HG02759 (cell line): Measurements from ENCODE around the gene IPO8.

Source experiments
- ATAC-seq: cut with Tn5 transposase; IDR thresholded peaks from one replicate; pipeline ENCODE4 v1.9.1; 2021; ENCODE audit warnings: mild to moderate bottlenecking, moderate library complexity; ENCODE audit not compliant: unreplicated experiment

Gene IPO8

DNA sequence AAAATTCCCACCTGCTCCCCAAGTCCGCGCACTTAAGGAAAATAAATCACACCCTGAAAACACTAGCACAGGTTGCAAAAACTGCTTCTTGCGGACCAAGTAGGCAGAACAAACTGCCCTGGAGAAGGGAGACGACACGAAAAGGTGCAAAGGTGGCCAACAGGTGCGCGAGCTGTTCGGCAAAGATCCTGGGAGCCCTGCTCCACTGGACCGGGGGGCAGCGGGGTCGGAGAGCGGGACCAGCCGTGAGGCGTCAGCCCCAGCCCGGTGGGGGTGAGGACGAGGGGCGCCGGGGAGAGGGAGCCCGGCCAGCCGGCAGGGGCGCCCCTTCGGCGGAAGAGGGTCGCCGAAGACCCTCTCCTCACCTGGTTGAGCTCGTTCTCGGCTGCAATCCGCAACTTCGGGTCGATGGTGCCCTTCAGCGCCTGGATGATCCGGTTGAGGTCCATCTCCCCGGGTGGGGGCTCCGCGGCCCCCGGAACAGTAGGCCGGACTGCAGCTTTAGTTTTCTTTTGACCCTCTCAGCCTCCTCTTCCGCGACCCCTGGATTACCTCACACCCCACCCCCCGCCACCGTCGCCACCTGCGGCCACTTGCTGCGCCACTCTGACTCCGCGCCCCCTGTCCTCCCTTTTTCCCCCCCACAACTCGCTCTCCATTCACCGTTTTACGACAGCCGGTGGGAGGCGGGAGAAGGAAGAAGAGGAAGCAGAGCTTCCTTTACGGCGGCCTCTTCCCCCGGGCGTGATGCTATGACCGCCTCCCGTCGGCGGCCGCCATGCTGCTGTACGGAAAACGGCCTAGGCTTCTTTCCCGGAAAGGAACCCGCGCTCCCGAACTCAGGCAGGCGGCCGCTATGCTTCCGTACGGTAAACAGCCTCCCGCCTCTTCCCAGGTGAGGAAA lies at the start of gene IPO8:
TSS of gene IPO8 (minus strand) at position 671 of the 904 bp plus-strand sequence. CDS start at position 449, 222 bp downstream.
- ATAC-seq, result peak; percentile 83

DNA sequence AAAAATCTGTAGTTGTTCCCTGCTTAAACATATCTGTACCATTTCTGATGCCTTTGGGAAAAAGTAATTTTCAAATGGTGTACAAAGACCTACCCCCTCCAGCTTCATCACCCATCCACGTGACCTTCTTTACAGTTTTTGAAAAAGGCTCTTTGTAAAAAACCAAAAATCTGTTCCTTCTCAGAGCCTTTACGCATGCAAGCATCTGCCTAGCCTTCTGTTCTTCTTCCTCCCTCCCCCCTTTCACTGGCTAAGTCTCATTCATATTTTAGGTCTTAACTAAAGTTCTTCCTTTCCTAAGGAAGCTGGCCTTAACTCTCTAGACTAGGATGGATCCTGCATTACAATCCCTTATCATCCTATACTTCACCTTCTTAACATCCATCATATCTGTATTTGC lies 48.7 kb upstream of the IPO8 start:
- no peak for ATAC-seq

DNA sequence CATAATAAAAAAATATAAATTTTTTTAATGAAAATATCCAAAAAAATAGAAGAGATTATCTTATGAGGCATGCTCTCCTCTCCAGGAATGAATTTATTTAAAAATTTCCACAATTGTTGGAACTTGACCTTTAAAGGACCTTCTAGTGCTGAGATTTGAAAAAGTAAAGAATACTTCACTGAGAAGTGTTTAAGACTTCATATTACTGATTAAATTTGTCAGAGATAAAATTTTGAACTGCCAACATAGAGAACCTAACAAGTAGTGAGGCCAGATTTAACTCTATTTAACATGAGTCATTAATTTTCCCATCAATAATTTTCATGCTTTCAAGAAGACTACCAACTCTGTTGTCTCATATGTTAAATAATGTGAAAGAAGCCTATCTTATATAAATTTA lies 44.6 kb upstream of the IPO8 start:
- no peak for ATAC-seq

DNA sequence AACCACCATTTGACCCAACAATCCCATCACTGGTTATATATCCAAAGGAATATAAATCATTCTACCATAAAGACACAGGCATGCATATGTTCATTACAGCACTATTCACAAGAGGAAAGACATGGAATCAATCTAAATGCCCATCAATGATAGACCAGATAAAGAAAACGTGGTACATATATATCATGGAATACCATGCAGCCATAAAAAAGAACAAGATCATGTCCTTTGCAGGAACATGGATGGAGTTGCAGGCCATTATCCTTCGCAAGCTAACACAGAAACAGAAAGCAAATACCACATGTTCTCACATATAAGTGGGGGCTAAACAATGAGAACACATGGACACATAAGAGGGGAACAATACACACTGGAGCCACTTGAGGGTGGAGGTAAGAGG lies 43.4 kb upstream of the IPO8 start:
- no peak for ATAC-seq

DNA sequence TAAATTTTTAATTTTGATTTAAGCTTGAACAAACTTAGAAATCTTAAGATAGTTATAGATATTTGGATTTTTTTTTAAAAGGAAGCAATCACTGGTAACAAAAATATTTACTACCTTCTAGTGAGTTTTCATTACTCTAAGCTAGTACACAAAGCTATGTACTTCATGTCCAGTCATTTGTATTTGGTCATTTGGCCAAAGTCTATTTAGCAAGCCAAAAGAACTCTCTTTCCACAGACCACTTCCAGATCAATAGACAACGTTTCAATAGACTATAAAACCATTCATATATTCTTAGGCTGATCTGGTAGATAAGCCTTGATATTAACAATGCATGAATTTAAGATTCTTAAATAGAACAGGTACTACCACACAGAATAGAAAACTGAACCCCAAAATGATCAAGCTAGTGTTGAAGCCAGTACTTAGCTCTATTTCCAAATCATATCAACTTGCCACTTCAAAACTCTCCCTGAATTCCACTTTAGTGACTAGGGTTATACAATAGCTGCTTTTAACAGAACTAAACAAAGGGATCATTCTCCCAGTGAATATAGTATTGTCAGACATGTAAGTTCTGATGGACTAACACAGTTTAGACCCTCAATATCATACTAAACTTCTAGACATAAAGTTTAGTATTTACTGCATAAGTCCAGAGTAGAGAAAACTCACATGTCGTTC lies 37.4 kb upstream of the IPO8 start:
- ATAC-seq, result no peak

DNA sequence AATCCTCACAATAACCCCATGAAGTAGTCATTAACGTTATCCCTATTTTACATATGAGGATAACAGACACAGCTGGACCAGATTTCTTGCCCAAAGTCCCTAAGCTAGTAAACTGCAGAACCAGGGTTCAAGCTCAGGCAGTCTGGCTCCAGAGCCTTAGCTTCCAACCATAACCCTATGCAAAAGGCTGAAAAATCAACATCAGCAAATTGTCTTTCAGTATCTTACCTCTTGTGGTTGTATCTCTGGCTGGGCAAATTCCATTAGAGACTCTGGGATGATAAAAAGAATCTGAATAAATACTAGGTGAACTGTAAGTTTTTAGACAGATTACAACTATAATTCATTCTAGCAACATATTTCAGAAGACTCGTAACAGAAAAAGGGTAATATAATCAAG lies 34.3 kb upstream of the IPO8 start:
- no peak for ATAC-seq

DNA sequence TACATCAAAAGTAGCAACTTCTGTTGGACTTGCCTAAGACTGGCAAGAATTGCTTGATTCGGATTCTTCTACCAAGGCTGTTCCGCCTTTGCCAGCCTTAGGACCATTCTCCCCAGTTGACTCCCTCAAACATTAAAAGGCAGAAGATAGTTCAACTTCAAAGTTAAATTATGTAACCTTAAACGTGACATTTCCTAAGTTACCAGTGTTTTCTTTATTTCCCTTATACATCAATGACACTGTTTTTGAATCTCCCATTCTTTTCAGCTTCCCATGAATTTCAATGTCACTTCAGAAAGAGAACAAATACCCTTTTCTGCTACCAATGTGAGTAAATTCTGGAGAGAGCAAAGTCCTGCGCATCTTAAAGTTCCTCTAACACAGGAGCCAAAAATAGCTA lies 33.9 kb upstream of the IPO8 start:
- no peak for ATAC-seq

DNA sequence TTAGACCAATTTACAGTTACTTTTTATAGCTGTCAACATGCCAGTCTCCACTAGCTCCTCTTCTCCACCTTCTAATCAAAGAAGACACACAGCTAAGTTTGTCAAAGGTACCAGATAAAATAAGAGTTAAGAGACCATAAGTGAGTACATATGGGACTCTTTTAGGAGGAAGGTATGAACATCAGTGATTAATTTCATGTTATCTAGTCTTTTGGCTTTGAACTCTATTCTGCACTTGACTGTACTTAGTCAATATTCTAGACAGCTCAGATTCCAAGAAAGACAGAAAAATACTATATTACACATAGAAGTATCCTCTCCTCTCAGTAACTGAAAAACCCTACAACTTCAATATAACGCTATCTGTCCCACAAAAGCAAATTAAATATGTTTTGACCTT lies 31.0 kb upstream of the IPO8 start:
- no peak for ATAC-seq

DNA sequence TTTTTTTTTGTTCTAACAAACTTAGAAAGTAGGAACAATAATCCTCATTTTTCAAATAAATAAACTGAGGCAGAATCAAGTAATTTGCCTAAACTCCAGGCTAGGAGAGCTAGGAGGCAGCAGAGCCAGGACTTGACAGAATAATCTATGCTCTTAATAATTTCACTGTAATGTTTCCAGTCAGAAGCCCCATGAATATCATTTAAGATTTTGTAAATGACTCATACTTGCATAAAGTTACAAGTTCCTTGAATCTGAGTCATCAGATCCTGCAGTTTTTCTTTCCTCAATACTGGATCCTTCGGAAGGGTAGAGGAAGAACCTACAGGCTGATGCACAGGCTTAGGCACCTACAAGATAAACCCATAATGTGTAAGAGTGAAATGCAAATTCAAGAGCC lies 30.1 kb upstream of the IPO8 start:
- no peak for ATAC-seq

DNA sequence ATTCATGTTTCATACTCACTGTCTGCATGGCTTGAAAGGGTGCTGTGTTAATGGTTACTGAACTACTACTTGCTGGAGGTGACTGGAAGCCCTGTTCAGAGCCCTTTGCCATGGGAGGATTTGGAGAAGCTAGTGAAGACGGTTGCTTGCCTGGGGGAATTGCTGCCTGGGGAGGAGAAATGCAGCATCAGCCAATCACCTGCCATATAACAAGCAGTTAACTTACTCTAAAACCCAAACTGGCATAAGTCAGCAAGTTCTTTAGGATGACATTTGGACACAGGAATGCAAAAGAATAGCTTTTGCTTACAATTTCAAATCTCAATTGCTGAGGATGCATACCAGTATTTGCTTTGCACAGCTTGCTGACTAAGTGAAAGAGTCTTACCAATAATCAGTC lies 23.4 kb upstream of the IPO8 start:
- no peak for ATAC-seq

DNA sequence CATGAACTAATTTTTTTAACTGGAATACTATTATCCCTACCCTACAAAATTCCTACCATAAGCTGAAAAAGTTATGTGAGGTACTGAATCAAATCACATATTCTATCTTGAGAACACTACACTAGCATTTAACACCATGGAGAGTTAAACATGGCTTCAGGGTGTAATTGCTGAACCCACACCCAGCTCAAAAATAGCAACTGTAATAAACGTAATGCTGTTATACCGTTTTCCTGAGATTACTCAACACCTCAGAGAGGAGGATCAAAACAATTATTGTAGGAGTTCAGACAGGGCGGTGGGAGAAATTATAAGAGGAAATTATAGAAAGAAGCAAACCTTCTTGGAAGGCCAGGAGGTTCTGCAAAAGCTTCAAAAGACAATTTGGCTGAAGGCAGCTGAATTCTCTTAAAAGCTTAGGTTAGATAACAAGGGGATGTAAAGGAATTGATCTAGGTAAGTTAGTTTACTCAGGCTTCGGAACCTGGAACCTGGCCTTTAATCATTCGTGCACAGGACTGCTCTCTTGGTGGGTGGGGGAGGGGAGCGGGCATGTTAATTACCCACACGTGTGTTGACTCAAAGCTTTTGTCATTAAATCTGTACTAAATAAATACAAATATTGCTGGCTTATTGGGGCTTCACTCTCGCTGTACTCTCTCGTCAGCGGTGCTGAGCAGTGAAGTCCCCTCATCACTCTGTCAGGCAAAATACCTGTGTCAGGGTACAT lies 12.1 kb upstream of the IPO8 start:
- no peak for ATAC-seq

DNA sequence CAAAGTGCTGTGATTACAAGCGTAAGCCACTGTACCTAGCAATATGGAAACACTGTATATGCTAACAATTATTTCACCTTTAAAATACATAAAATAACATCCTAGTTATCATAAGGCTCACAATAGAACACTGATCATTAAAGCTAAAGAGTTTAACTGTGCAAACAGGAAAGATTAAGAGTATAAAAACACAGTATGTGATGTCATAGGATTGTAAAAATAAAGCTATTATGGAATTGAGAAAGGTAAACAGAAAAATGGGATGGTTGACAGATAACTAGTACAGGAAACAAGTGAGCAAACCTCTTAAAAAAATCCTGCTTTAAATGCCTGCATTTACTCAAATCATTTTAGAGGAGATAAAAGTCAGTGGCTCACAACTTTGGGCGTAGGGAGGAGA lies 10.8 kb upstream of the IPO8 start:
- ATAC-seq, result no peak

DNA sequence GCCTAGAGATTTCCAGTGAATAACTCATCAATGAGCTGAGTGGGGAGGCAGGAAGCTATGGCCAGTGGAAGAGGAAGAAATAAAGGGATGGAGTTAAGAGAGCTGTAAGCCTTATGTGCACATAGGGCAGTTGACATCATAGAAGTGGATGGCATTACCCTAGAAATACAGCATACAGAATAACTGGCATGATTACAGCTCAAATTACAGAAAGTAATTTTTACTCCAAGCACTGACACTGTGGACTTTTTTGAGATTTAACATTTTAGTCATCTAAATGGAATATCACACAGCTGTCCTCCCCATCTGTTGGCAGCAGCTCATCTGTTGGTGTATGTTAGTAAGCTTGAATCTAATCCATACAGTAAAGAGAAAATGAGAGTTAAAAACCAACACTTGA lies 5.4 kb upstream of the IPO8 start:
- ATAC-seq, result no peak

DNA sequence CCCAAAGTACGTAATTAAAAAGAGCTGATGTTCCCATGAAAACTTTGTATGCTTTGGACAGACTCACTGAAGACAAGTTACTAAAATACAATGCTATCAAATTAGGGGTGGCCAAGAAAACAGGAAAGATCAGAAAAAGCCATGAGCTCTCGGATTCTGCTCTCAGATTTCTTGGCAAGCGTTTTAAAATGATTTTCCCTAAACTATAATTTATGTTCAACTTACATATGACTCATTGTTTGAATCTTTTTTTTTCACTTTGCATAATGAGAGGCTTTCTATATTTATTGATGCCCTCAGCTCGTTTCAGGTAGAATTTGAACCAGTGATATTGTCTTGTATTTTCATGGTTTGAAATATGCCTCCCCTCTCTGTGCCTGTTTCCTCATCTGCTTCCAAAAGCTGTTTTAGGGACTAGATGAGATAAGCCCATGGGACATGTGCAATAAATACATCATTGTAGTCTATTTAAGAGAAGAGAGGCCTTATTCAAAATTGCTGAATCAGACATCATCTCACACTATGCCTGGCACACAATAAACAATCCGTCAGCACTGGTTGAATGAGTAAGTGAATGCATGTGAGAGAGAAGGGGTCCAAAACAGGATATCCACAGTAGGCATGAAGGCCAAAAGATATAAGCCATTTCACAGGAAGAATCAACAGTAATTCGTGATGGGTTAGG lies 4.7 kb upstream of the IPO8 start:
- no peak for ATAC-seq

DNA sequence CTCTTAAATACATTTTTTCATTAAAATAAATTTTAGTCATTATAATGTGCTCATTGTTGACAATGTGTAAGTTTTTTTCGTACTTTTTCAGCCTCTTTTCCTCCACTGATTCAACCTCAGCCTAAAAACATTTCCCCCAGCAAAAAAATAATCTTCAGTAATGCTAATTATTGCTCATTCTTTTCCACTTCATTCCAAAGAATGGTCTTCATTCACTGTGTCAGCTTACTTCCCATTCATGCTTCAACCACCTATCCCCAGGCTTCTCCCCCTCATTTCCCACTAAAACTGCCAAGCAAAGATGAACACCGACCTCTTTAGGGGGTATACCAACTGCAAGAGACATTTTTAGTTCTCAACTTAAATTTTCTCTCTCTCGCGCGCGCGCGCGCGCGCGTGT lies 2.7 kb upstream of the IPO8 start:
- no peak for ATAC-seq

DNA sequence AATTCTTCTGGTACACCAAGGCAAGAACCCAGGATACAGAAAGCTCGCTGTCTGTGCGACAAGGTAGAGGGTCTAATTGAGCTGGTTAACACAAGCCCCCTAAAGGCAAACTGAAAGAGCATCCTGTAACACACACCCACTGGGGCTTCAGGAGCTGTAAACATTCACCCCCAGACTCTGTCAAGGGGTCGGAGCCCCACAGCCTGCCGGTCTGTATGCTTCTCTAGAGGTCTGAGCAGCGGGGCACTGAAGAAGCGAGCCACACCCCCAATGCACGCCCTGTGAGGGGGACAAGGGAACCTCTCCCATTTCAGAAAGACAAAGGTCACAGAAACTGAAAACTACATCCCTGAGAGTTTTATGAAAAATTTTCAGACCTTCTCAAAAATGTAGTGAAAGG lies 1.3 kb upstream of the IPO8 start:
- ATAC-seq, result no peak

DNA sequence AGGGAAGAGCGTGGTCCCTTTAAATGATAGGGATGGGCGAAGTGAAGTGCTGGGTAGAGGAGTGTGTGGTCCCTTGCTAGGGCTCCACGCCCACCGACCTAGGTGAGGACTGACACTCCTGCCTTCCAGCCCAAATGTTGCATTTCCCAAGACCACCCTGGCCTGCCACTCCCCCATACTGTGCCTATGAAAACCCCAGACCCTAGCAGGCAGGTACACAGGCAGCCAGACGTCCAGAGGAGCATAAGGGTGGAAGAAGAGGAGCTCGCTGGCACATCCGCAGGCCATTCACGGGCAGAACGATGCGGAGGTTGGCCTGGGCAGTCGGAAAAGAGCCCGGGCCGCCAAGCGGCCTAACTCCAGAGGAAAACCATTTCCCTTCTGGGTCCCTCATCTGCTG lies 817 bp upstream of the IPO8 start:
- ATAC-seq, result no peak

DNA sequence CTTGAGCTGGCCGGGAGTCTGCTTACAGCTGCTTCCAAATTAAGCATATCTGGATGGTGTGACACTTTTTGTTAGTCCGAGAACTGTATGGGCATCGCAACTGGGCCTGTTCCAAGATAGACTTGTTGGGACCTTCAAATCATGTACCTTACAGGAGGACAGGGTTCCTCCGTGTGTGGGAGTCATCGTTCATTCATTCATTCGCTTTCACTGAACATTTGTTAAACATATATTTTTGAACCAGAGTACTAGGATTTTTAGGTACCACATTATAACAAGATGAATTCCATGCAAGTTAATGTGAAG lies 387 bp upstream of the IPO8 start:
- ATAC-seq, result peak; percentile 35

DNA sequence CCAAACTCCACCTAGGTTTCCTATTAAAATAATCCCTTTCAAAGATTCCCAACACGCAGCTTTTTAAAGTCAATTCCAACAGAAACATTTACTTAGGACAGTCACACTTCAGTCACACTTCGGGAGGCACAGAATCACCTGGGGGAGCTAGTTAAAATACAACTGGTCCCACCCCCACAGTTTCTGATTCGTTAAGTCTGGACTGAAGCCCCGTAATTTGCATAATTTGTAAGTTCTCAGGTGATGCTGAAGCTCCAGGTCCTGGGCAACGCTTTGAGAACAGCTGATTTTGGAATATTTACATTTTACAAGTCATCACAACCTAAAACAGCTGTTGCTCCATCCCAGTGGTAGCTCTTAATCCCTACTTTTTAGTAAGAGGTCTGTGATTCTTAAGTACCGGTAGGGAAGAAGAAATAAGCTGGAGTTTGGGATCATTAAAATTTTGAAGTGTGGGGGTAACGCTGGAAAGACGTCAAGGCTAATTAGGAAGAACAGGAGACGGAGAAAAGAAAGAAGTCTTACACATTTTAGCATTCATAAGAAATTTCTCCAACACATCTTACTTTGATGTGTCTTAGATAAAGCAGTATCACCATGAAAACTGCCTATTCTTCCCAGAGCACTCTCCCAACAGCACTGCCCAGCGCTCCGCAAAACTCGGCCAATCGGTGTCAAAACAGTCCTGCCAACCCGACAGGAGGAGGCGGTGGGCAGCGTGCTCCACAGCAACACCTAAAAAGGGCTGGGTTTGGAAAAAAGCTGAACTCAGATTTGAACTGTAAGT lies 1.1 kb downstream of the IPO8 start:
- ATAC-seq, result peak; percentile 25

DNA sequence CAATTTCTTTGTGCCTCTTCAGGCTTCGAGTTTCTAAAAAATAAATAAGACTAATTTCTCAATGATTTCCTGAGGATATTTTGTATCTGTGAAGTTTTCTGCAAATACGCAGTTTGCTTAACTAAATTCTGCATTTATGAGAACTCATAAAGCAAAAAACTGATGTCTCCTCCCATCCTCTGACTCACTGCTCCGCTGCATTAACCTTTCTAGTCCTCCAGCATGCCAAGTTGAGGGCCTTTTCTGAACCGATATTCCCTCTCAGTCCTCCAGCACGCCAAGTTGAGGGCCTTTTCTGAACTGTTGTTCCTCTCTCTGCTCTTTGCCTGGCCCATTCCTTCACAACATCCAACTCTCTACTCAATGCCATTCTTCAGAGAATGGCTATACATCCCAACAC lies 3.2 kb downstream of the IPO8 start:
- ATAC-seq, result no peak
